Gastroesophageal sphincter (tissue), 3 donors: Measurements from ENCODE around the gene PROM2.

ENCODE experiments used
- CTCF ChIP-seq, 4 experiments: fragments of 200-600 bp in 2 of 4; fragments of 450-650 bp in 2 of 4; sonication (generic) in 1 of 4; IDR thresholded peaks; one replicate each; pipeline ENCODE4 v1.5.1; 2017 to 2019; ENCODE audit warnings: antibody characterized with exemption in 4 of 4, mild to moderate bottlenecking in 2 of 4, moderate library complexity in 2 of 4
- POLR2A ChIP-seq, 2 donors: fragments of 450-650 bp; IDR thresholded peaks; one replicate each; pipeline ENCODE4 v1.6.1; 2017; ENCODE audit warnings: antibody characterized with exemption in 2 of 2, mild to moderate bottlenecking in 2 of 2, moderate library complexity in 1 of 2

GRCh38 chr2:95333888-95334338, 59.7 kb downstream of the PROM2 start:
- TF ChIP-seq CTCF (IDR thresholded peaks at IDR 0.05), result no peak
- no peak for TF ChIP-seq POLR2A (IDR thresholded peaks at IDR 0.05)
